ENCODE data around the gene CABP4. TPM values are rescaled to one million over a fixed set of nuclear protein-coding genes. Genes with fewer than 3 reads are reported as not detected.

Gene CABP4
- total RNA-seq, 2 experiments from 2014 or later: 2.8 to 3.0 TPM

DNA sequence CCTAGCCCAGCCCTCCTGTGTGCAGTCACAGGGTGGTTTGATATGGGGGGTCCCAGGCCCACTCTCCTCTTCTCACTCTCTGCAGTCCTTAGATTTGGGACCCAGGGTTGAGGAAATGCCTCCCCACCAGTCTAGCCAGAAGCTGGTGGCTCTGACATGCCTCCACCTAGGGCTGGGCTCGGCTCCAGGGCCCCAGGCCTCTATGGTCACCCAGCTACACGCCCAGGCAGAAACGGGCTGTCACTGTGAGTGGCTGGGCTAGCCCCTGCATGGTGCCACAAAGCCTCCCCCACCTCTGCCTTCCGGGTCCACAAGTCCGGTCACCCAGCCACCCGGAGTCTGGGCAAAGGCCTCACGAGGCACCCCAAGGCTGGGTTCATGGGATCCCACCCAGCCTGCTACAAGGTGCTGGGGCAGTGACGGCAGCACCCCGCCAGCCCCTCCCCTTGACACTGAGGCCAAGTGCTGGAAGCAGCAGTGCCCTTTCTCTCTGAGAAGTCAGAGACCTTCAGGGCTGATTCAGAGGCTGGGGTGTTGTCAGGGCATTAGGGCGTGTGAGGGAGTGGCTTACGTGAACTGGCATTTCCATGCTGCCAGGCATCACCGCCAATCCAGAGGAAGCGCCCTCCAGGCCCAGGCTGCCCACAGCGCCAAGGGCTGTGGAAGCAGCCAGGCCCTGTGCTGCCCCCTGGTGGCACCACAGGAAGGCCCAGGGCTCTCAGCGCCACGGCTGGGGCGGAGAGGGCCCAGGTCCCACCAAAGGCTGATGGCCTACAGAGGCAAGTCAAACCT, 50.6 kb downstream of the CABP4 start:
- ATAC-seq (ENCODE audit: low read depth) (peak; percentile 40), DNase-seq (peak; percentile 94)
- POLR2A ChIA-PET: interaction anchor here (0.8 to 4.7 kb wide), 14 partner anchors 14 to 265 kb away, joined by 3 to 39 read pairs (median 5); partner anchors contain the start of genes AIP, PPP1CA, PTPRCAP and TBC1D10C
- Mint-ChIP-seq H3K27ac (peak overlapping the region; percentile 94), H3K9me3 (no peaks in the 10 kb centered on the region), H3K4me3 (peak overlapping the region; percentile 93), H3K27me3 (peaks cover 5% of the 10 kb centered on the region), H3K36me3 (peaks cover 15% of the 10 kb centered on the region), H3K4me1 (peaks cover 37% of the 10 kb centered on the region)

- Mint-ChIP-seq H3K27me3 (peaks cover 12% of the 10 kb centered on the region), H3K27ac (peak overlapping the region; percentile 94), H3K4me3 (peak overlapping the region; percentile 93), H3K9me3 (no peaks in the 10 kb centered on the region), H3K36me3 (peaks cover 9% of the 10 kb centered on the region), H3K4me1 (peaks cover 33% of the 10 kb centered on the region)
- no peak for ATAC-seq (ENCODE audit: low read depth)
- DNase-seq: no peak
- POLR2A ChIA-PET: interaction anchor here (1.1 to 2.8 kb wide), 6 partner anchors 69 to 115 kb away, joined by 4 to 39 read pairs (median 9); partner anchors contain the start of genes PPP1CA, PTPRCAP and TBC1D10C
These were observed 51.4 kb downstream of the CABP4 start for GRCh38 chr11:67506426-67507051.

GRCh38 chr11:67507242-67507863, 52.2 kb downstream of the CABP4 start:
- no peaks in the 10 kb centered on the region for H3K9me3 Mint-ChIP-seq
- ATAC-seq (ENCODE audit: low read depth) (no peak), DNase-seq (no peak)
- peaks cover 14% of the 10 kb centered on the region for H3K27me3 Mint-ChIP-seq
- H3K36me3 Mint-ChIP-seq: peaks cover 9% of the 10 kb centered on the region
- peaks cover 33% of the 10 kb centered on the region for H3K4me1 Mint-ChIP-seq
- peak overlapping the region; percentile 93 for H3K4me3 Mint-ChIP-seq
- H3K27ac Mint-ChIP-seq: peak overlapping the region; percentile 94
- POLR2A ChIA-PET: interaction anchor here (0.9 to 1.6 kb wide), 8 partner anchors 24 to 116 kb away, joined by 3 to 9 read pairs (median 4); partner anchors contain the start of genes AIP, PPP1CA, PTPRCAP and RPS6KB2

DNA sequence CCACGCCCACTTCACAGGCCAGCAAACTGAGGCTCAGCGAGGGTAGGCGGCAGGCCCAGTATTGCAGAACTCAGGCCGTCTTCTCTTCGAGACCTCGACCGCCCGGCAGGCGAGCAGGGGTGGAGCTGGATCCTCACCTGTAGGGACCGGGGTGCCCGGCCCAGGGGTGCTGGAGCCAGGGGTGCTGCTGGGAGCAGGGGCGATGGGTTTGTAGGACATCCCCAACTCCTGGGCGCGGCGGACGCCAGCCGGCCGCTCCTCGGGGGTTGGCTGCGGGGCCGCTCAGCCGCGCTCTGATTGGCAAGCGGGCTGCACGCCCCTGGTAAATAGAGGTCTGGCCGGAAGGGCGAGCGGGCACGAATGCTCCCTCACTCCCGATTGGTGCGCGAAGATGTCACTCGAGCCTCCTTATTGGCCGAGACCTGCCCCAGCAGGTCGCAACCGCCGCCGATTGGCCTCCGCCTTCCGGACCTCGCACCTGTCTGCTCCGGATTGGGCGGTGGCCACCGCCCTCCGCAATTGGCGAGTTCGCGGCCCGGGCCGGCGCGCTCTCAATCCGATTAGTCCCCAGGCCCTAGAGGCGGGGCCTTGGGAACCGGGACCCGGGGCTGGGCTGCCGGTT, 52.8 kb downstream of the CABP4 start, which contains the start of gene CDK2AP2:
Gene CDK2AP2 (minus strand): TSS at position 299 of the 622 bp plus-strand sequence. CDS start 80 bp downstream, at position 219.
- POLR2A ChIA-PET: interaction anchor here (0.9 to 1.6 kb wide), 8 partner anchors 25 to 117 kb away, joined by 3 to 9 read pairs (median 4); partner anchors contain the start of genes AIP, PPP1CA, PTPRCAP and RPS6KB2
- peaks cover 28% of the 10 kb centered on the region for H3K4me1 Mint-ChIP-seq

DNA sequence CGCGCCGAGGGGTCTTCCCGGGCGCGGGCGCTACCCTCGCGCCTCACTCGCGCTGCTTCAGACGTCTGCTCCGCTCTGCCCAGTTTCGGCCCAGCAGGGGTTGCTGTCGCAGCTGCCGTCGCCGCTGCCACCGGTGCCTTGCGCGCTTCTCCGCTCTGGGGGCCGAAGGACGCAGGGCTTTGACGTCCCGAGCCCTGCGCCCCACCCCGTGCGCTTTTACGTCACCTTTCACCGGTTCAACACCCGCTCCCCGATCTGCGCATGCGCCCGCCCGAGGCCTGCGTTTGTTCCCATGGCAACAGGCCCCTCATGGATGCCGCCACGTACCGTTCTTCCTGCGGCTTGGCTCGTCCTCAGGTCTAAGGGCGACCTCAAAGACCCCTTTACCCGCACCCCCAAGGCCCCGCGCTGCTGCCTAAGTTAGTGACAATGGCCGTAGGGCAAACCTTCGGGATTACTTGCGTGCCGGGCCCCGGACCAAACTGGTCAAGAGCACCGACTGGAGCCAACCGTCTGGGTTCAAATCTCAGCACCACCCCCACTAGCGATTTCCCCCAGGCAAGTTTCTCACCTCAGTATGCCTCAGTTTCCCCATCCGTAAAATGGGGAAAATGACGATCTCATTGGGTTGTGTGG, 53.5 kb downstream of the CABP4 start:
- DNase-seq (peak; percentile 99), ATAC-seq (ENCODE audit: low read depth) (peak; percentile 41)
- Mint-ChIP-seq H3K27ac (peak overlapping the region; percentile 85), H3K36me3 (peaks cover 5% of the 10 kb centered on the region), H3K27me3 (peaks cover 14% of the 10 kb centered on the region), H3K4me3 (peak overlapping the region; percentile 93), H3K4me1 (peaks cover 24% of the 10 kb centered on the region), H3K9me3 (no peaks in the 10 kb centered on the region)
- POLR2A ChIA-PET: interaction anchor here (1.0 to 1.6 kb wide), 5 partner anchors 25 to 117 kb away, joined by 4 to 9 read pairs (median 5); partner anchors contain the start of genes AIP, PPP1CA, RPS6KB2 and TBC1D10C

More for the DNA sequence above, 52.8 kb downstream of the CABP4 start, which contains the start of gene CDK2AP2:
- DNase-seq (peak; percentile 94), ATAC-seq (ENCODE audit: low read depth) (peak; percentile 82)
- Mint-ChIP-seq H3K36me3 (peaks cover 7% of the 10 kb centered on the region), H3K27me3 (peaks cover 14% of the 10 kb centered on the region), H3K4me3 (peak within 1 kb of the TSS; percentile 93), H3K27ac (peak within 1 kb of the TSS; percentile 94), H3K9me3 (no peaks in the 10 kb centered on the region)

- Mint-ChIP-seq H3K27me3 (peaks cover 23% of the 10 kb centered on the region), H3K36me3 (peaks cover 5% of the 10 kb centered on the region), H3K27ac (no peak overlapping the region), H3K4me1 (peaks cover 23% of the 10 kb centered on the region), H3K9me3 (no peaks in the 10 kb centered on the region), H3K4me3 (no peak overlapping the region)
- DNase-seq (no peak), ATAC-seq (ENCODE audit: low read depth) (no peak)
- POLR2A ChIA-PET: no interaction called here
These were observed 54.8 kb downstream of the CABP4 start for GRCh38 chr11:67510023-67510345.

Small RNA genes lying within 50 kb of the gene (microRNA-seq; reads per million reads assigned to microRNA genes)
- gene MIR6752: not detected

Other genes with a start within 250 kb of the CABP4 start
- 100 to 1,000 TPM; 325 to 341 TPM for gene GRK2, start 188.9 kb upstream of the CABP4 start, total RNA-seq
- 100 to 1,000 TPM; 185 to 207 TPM for gene ANKRD13D, start 166.1 kb upstream of the CABP4 start, total RNA-seq
- gene SSH3, start 151.8 kb upstream of the CABP4 start, total RNA-seq: 10 to 100 TPM; 24.6 to 27.0 TPM
- 10 to 100 TPM; 73.2 to 78.2 TPM for gene POLD4, start 101.8 kb upstream of the CABP4 start, total RNA-seq
- gene CLCF1, start 81.8 kb upstream of the CABP4 start, total RNA-seq: 1 to 10 TPM; 4.3 to 4.7 TPM
- gene RAD9A, start 63.4 kb upstream of the CABP4 start, total RNA-seq: 10 to 100 TPM; 65.3 to 67.1 TPM
- 100 to 1,000 TPM; 290 to 311 TPM for gene PPP1CA, start 53.5 kb upstream of the CABP4 start, total RNA-seq
- 100 to 1,000 TPM; 359 to 367 TPM for gene TBC1D10C, start 51.3 kb upstream of the CABP4 start, total RNA-seq
- 1 to 10 TPM; 5.5 to 5.6 TPM for gene CARNS1, start 39.7 kb upstream of the CABP4 start, total RNA-seq
- 10 to 100 TPM; 69.0 to 71.4 TPM for gene RPS6KB2, start 26.9 kb upstream of the CABP4 start, total RNA-seq
- gene PTPRCAP, start 17.7 kb upstream of the CABP4 start, total RNA-seq: 100 to 1,000 TPM; 351 to 371 TPM
- gene CORO1B, start 11.9 kb upstream of the CABP4 start, total RNA-seq: 100 to 1,000 TPM; 168 to 195 TPM
- not detected for gene GPR152, start 2.6 kb upstream of the CABP4 start, total RNA-seq
- 10 to 100 TPM; 63.2 to 69.1 TPM for gene TMEM134, start 13.9 kb downstream of the CABP4 start, total RNA-seq
- gene AIP, start 27.7 kb downstream of the CABP4 start, total RNA-seq: 100 to 1,000 TPM; 161 to 166 TPM
- 100 to 1,000 TPM; 125 to 132 TPM for gene PITPNM1, start 50.0 kb downstream of the CABP4 start, total RNA-seq
- gene CDK2AP2, start 52.8 kb downstream of the CABP4 start, total RNA-seq: 100 to 1,000 TPM in 1 of 2 experiments, 10 to 100 TPM in 1; 94.6 to 101 TPM
- not detected for gene CABP2, start 68.1 kb downstream of the CABP4 start, total RNA-seq
- gene GSTP1, start 128.5 kb downstream of the CABP4 start, total RNA-seq: 100 to 1,000 TPM; 211 to 219 TPM
- gene NDUFV1, start 151.6 kb downstream of the CABP4 start, total RNA-seq: 100 to 1,000 TPM; 211 to 219 TPM
- gene NUDT8, start 174.6 kb downstream of the CABP4 start, total RNA-seq: 10 to 100 TPM; 10.9 to 12.4 TPM
- not detected for gene TBX10, start 184.4 kb downstream of the CABP4 start, total RNA-seq
- under 1 TPM; 0.33 to 0.57 TPM for gene ACY3, start 195.4 kb downstream of the CABP4 start, total RNA-seq
- not detected for gene ALDH3B2, start 219.3 kb downstream of the CABP4 start, total RNA-seq

All from activated naive CD8-positive, alpha-beta T cell treated with anti-CD3 and anti-CD28 coated beads, Interleukin-2, amount 10 ng/mL, durations not matched to agents 7 days and 5 days (primary cell).